SK-N-SH treated with all-trans-retinoic acid at 6 μM for 48 hours (cell line): Measurements from ENCODE around the gene CCDC106.

Source experiments
- ATAC-seq: fragments of 200-7000 bp; cut with Tn5 transposase; 3 replicates; pipeline ENCODE4 v1.9.1; 2020; ENCODE audit warnings: mild to moderate bottlenecking, moderate library complexity
- ARNTL ChIP-seq: fragments of 450-650 bp; formaldehyde crosslinking; IDR thresholded peaks from 2 replicates; pipeline ENCODE4 v1.5.0; 2020; ENCODE audit warnings: low read depth, mild to moderate bottlenecking, moderate library complexity, borderline replicate concordance
- BACH2 ChIP-seq: fragments of 250-450 bp; sonication (Bioruptor Pico); IDR thresholded peaks from 2 replicates; pipeline ENCODE4 v1.9.0; 2021; ENCODE audit warnings: mild to moderate bottlenecking, borderline replicate concordance
- CSDC2 ChIP-seq: fragments of 250-450 bp; sonication (Bioruptor Pico); IDR thresholded peaks from 2 replicates; pipeline ENCODE4 v1.5.0; 2020; ENCODE audit warnings: mild to moderate bottlenecking, moderate library complexity
- ESRRG ChIP-seq: fragments of 250-450 bp; sonication (Bioruptor Pico); IDR thresholded peaks from 2 replicates; pipeline ENCODE4 v1.6.1; 2021; ENCODE audit warnings: mild to moderate bottlenecking
- GLIS3 ChIP-seq: fragments of 250-450 bp; sonication (Bioruptor Pico); IDR thresholded peaks from 2 replicates; pipeline ENCODE4 v1.5.0; 2020; ENCODE audit warnings: mild to moderate bottlenecking, moderate library complexity
- ISL1 ChIP-seq: fragments of 250-450 bp; sonication (Bioruptor Pico); IDR thresholded peaks from 2 replicates; pipeline ENCODE4 v2.1.2; 2022; ENCODE audit warnings: mild to moderate bottlenecking, moderate library complexity
- OSR1 ChIP-seq: fragments of 250-450 bp; sonication (Bioruptor Pico); IDR thresholded peaks from 2 replicates; pipeline ENCODE4 v1.8.0; 2022; ENCODE audit warnings: moderate library complexity, mild to moderate bottlenecking, inconsistent platforms
- PPARA ChIP-seq: fragments of 250-450 bp; sonication (Bioruptor Pico); IDR thresholded peaks from 2 replicates; pipeline ENCODE4 v1.5.0; 2020; ENCODE audit warnings: mild to moderate bottlenecking, borderline replicate concordance
- SNAI2 ChIP-seq: fragments of 250-450 bp; sonication (Bioruptor Pico); IDR thresholded peaks from 2 replicates; pipeline ENCODE4 v1.5.0; 2020; ENCODE audit warnings: mild to moderate bottlenecking, moderate library complexity
- TCF4 ChIP-seq: fragments of 250-450 bp; sonication (Bioruptor Pico); IDR thresholded peaks from 2 replicates; pipeline ENCODE4 v1.8.0; 2021; ENCODE audit warnings: mild to moderate bottlenecking, moderate library complexity, borderline replicate concordance
- TOX ChIP-seq: fragments of 250-450 bp; sonication (Bioruptor Pico); IDR thresholded peaks from 2 replicates; pipeline ENCODE4 v1.8.0; 2021; ENCODE audit warnings: mild to moderate bottlenecking, moderate library complexity, borderline replicate concordance
- ZC3H10 ChIP-seq: fragments of 250-450 bp; sonication (Bioruptor Pico); IDR thresholded peaks from 2 replicates; pipeline ENCODE4 v1.5.1; 2021; ENCODE audit warnings: mild to moderate bottlenecking, moderate library complexity
- ZFP3 ChIP-seq: fragments of 250-450 bp; sonication (Bioruptor Pico); IDR thresholded peaks from 2 replicates; pipeline ENCODE4 v1.5.0; 2020; ENCODE audit warnings: mild to moderate bottlenecking, moderate library complexity
- ZFP30 ChIP-seq: fragments of 450-650 bp; formaldehyde crosslinking; IDR thresholded peaks from 2 replicates; pipeline ENCODE4 v1.5.0; 2022; ENCODE audit warnings: mild to moderate bottlenecking, moderate library complexity
- ZNF565 ChIP-seq: fragments of 450-650 bp; formaldehyde crosslinking; conservative IDR thresholded peaks from 2 replicates; pipeline ENCODE4 v1.5.0; 2020; ENCODE audit warnings: low read depth, mild to moderate bottlenecking, moderate library complexity
- ZNF70 ChIP-seq: fragments of 450-650 bp; formaldehyde crosslinking; IDR thresholded peaks from 2 replicates; pipeline ENCODE4 v1.5.0; 2020; ENCODE audit warnings: mild to moderate bottlenecking, moderate library complexity
- ZNF8 ChIP-seq: fragments of 450-650 bp; formaldehyde crosslinking; IDR thresholded peaks from 2 replicates; pipeline ENCODE4 v1.5.0; 2020; ENCODE audit warnings: mild to moderate bottlenecking, moderate library complexity
- TF ChIP-seq, protein P1 (sequence below): fragments of 250-450 bp; sonication (Bioruptor Pico); IDR thresholded peaks from 2 replicates; pipeline ENCODE4 v1.8.0; 2021; ENCODE audit warnings: low read depth, mild to moderate bottlenecking, moderate library complexity, borderline replicate concordance
- TF ChIP-seq, protein P2 (sequence below): fragments of 250-450 bp; sonication (Bioruptor Pico); IDR thresholded peaks from 2 replicates; pipeline ENCODE4 v1.5.0; 2020; ENCODE audit warnings: mild to moderate bottlenecking, moderate library complexity
- TF ChIP-seq, protein P3 (sequence below): fragments of 250-450 bp; sonication (Bioruptor Pico); IDR thresholded peaks from 2 replicates; pipeline ENCODE4 v1.8.0; 2020; ENCODE audit warnings: mild to moderate bottlenecking, moderate library complexity, borderline replicate concordance

The CCDC106 gene

DNA sequence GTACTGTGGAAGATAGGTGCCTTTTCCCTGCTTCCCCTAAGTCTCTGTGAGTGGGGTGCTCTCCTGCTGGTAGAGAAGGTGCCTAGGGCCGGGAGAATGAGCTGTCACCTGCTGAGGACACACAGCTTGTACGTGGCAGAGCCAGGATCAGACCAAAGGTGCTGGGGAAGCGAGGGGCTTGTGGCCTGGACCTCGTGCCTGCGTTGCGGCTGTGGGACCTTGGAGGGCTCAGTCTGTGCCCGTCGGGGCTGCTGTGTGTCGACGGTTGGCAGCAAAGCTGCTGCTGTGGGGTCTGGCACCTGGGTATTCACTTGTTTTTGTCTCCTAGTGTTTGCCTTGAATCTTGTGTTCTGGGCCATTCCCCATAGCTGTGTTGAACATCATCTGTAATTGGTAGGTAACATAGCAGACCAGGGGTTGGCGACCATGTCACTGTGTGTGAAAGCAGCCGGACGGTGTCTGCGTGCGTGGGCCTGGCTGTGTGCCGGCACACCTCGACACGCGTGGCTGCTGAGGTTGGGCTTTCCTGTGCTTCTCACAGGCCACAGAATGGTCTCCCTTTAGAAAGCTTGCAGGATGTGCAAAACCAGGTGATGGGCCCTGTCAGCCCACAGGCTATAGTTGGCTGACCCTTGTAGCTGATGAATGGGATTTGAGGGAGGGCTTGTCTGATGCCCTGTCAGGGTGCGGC is 16.0 kb downstream of the CCDC106 start:
- TF ChIP-seq ZNF70 (CRISPR knock-in tag) (no peak), GLIS3 (CRISPR knock-in tag) (no peak), SNAI2 (CRISPR knock-in tag) (no peak), ZFP3 (no peak), BACH2 (CRISPR knock-in tag) (no peak), OSR1 (CRISPR knock-in tag) (no peak), PPARA (CRISPR knock-in tag) (no peak), ZNF565 (CRISPR knock-in tag) (no peak), TCF4 (CRISPR knock-in tag) (no peak), ARNTL (no peak)
- TF ChIP-seq, protein P1, sequence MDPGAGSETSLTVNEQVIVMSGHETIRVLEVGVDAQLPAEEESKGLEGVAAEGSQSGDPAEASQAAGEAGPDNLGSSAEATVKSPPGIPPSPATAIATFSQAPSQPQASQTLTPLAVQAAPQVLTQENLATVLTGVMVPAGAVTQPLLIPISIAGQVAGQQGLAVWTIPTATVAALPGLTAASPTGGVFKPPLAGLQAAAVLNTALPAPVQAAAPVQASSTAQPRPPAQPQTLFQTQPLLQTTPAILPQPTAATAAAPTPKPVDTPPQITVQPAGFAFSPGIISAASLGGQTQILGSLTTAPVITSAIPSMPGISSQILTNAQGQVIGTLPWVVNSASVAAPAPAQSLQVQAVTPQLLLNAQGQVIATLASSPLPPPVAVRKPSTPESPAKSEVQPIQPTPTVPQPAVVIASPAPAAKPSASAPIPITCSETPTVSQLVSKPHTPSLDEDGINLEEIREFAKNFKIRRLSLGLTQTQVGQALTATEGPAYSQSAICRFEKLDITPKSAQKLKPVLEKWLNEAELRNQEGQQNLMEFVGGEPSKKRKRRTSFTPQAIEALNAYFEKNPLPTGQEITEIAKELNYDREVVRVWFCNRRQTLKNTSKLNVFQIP: no peak
- TF ChIP-seq, protein P2, sequence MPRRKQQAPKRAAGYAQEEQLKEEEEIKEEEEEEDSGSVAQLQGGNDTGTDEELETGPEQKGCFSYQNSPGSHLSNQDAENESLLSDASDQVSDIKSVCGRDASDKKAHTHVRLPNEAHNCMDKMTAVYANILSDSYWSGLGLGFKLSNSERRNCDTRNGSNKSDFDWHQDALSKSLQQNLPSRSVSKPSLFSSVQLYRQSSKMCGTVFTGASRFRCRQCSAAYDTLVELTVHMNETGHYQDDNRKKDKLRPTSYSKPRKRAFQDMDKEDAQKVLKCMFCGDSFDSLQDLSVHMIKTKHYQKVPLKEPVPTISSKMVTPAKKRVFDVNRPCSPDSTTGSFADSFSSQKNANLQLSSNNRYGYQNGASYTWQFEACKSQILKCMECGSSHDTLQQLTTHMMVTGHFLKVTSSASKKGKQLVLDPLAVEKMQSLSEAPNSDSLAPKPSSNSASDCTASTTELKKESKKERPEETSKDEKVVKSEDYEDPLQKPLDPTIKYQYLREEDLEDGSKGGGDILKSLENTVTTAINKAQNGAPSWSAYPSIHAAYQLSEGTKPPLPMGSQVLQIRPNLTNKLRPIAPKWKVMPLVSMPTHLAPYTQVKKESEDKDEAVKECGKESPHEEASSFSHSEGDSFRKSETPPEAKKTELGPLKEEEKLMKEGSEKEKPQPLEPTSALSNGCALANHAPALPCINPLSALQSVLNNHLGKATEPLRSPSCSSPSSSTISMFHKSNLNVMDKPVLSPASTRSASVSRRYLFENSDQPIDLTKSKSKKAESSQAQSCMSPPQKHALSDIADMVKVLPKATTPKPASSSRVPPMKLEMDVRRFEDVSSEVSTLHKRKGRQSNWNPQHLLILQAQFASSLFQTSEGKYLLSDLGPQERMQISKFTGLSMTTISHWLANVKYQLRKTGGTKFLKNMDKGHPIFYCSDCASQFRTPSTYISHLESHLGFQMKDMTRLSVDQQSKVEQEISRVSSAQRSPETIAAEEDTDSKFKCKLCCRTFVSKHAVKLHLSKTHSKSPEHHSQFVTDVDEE: no peak
- no peak for ATAC-seq

DNA sequence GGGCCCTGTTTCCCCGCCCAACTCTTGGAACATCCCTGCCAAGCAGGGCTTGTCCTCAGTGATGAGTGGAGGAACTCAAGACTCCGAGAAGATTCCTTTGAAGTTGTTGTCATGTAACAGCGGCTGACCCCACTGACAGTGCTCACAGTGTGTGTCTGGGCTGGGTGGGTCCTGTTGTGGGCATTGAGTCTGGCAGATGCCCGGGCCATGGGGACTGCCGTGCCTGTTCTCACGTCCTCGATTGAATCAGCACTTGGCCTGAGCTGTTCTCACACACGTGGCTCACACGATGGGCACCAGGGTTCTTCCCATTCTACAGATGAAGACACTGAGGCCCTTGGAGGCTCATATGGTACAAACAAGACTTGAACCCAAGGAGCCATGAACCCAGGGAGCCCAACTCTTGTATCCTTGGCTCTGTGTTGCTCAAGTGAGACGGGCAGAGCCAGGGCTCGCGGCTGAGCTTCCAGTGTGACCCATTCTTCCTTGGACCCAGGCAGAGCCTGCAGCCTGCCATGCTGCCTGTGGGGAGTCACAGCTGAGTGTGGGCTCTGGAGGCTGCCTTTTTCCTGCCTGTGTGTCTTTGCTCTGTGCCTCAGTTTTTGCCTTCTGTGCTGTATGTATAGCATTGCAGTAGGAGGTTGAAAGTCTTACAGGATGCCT is 18.5 kb downstream of the CCDC106 start:
- TF ChIP-seq ZNF8 (CRISPR knock-in tag) (no peak), PPARA (CRISPR knock-in tag) (no peak), GLIS3 (CRISPR knock-in tag) (no peak), ESRRG (no peak), ZFP30 (CRISPR knock-in tag) (no peak), ZFP3 (no peak), ZC3H10 (no peak), SNAI2 (CRISPR knock-in tag) (no peak), ZNF70 (CRISPR knock-in tag) (no peak), ISL1 (no peak), CSDC2 (CRISPR knock-in tag) (no peak)
- TF ChIP-seq, protein P3, sequence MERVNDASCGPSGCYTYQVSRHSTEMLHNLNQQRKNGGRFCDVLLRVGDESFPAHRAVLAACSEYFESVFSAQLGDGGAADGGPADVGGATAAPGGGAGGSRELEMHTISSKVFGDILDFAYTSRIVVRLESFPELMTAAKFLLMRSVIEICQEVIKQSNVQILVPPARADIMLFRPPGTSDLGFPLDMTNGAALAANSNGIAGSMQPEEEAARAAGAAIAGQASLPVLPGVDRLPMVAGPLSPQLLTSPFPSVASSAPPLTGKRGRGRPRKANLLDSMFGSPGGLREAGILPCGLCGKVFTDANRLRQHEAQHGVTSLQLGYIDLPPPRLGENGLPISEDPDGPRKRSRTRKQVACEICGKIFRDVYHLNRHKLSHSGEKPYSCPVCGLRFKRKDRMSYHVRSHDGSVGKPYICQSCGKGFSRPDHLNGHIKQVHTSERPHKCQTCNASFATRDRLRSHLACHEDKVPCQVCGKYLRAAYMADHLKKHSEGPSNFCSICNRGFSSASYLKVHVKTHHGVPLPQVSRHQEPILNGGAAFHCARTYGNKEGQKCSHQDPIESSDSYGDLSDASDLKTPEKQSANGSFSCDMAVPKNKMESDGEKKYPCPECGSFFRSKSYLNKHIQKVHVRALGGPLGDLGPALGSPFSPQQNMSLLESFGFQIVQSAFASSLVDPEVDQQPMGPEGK (CRISPR knock-in tag): no peak
- TF ChIP-seq, protein P1: no peak
- TF ChIP-seq, all 23 proteins: peak for 0
- ATAC-seq: no peak

DNA sequence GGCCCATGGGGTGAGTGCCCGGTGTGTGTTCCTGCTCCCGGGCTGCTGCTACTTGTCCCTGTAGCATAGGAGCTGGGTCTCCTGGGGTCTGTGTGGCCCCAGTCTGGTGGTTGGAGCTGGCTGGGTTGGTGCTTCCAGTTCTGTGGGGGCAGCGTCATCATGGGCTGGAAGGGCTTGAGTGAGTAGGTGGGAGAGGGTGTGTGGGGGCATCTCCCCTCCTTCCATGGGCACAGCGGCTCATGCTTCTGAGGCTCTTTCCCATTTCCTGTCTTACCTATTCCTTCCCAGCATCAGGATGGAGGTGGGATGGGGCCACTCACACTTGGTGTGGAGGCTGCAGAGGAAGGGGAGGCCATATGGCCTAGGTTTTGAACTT is 19.0 kb downstream of the CCDC106 start:
- no peak for TF ChIP-seq ZFP3
- no peak for TF ChIP-seq TCF4 (CRISPR knock-in tag)
- TF ChIP-seq CSDC2 (CRISPR knock-in tag): no peak
- no peak for TF ChIP-seq TOX
- TF ChIP-seq, protein P1: no peak
- no peak for TF ChIP-seq ZNF565 (CRISPR knock-in tag)
- TF ChIP-seq ZNF70 (CRISPR knock-in tag): no peak
- TF ChIP-seq ZNF8 (CRISPR knock-in tag): no peak
- no peak for TF ChIP-seq ZC3H10
- TF ChIP-seq ISL1: no peak
- TF ChIP-seq, protein P2: no peak
- no peak for ATAC-seq
